ENCODE data around the gene CCL1.

- no peak for TF ChIP-seq POLR2A (IDR thresholded peaks at IDR 0.05)
- no peak for TF ChIP-seq CTCF (IDR thresholded peaks at IDR 0.05)
These were observed 19.6 kb upstream of the CCL1 start for GRCh38 chr17:34382621-34383124.

All from tibial nerve (tissue), 3 donors.